ENCODE measurements around the gene PDE6B. TPM values are rescaled to one million over a fixed set of nuclear protein-coding genes. Genes with fewer than 3 reads are reported as not detected.

PDE6B gene
- polyA plus RNA-seq, 1 donor from 2014 or later, result 3.2 TPM

DNA sequence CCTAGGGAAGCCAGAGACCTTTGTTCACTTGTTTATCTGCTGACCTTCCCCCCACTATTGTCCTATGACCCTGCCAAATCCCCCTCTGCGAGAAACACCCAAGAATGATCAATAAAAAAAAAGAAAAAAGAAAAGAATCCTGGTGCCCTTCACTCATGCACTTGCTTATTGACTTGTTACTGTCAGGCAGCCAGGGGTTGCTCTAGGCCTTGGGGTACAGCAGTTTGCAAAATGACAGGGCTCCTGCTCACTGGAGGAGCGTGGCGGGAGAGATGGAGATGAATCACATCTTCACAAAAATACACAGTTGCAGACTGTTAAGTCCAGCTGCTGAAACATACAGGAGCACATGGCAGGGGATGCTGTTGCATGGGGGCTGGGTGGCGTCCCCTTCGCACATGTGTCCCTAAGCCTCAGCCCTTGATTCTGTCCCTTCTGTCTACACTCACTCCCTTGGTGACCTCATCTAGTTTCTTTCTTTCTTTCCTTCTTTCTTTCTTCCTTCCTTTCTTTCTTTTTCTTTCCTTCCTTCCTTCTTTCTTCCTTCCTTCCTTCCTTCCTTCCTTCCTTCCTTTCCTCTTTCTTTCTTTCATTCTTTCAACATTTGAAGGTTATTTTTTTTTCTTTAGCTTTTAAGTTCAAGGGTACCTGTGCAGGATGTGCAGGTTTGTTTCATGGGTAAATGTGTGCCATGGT is 32.4 kb upstream of the PDE6B start:
- H4K20me1 ChIP-seq (ENCODE audit: insufficient read depth), result no peaks in the 10 kb centered on the region
- peaks cover 4% of the 10 kb centered on the region for H3K36me3 ChIP-seq (ENCODE audit: insufficient read depth, low read length)
- H3K9me2 ChIP-seq (ENCODE audit: insufficient read depth, low read length), result no peaks in the 10 kb centered on the region
- H3K9me3 ChIP-seq (ENCODE audit: low read length), result no peaks in the 10 kb centered on the region
- TF ChIP-seq EZH2 (IDR thresholded peaks at IDR 0.05; ENCODE audit: borderline replicate concordance, insufficient read depth, low read length, poor library complexity, severe bottlenecking) (no peak), POLR2AphosphoS5 (IDR thresholded peaks at IDR 0.05) (no peak), REST (IDR thresholded peaks at IDR 0.05; ENCODE audit: borderline replicate concordance) (no peak), TAF1 (IDR thresholded peaks at IDR 0.05; ENCODE audit: low read depth) (no peak), EP300 (conservative IDR thresholded peaks at IDR 0.05; ENCODE audit: poor library complexity, severe bottlenecking) (no peak), RAD21 (conservative IDR thresholded peaks at IDR 0.05) (no peak), SMC3 (conservative IDR thresholded peaks at IDR 0.05; ENCODE audit: poor library complexity) (no peak), MXI1 (conservative IDR thresholded peaks at IDR 0.05; ENCODE audit: poor library complexity, severe bottlenecking) (no peak)
- TF ChIP-seq, protein P1, sequence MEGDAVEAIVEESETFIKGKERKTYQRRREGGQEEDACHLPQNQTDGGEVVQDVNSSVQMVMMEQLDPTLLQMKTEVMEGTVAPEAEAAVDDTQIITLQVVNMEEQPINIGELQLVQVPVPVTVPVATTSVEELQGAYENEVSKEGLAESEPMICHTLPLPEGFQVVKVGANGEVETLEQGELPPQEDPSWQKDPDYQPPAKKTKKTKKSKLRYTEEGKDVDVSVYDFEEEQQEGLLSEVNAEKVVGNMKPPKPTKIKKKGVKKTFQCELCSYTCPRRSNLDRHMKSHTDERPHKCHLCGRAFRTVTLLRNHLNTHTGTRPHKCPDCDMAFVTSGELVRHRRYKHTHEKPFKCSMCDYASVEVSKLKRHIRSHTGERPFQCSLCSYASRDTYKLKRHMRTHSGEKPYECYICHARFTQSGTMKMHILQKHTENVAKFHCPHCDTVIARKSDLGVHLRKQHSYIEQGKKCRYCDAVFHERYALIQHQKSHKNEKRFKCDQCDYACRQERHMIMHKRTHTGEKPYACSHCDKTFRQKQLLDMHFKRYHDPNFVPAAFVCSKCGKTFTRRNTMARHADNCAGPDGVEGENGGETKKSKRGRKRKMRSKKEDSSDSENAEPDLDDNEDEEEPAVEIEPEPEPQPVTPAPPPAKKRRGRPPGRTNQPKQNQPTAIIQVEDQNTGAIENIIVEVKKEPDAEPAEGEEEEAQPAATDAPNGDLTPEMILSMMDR (IDR thresholded peaks at IDR 0.05; ENCODE audit: poor library complexity, severe bottlenecking), result no peak
- H3K4me3 ChIP-seq (ENCODE audit: low read length), result no peak overlapping the region
- H3K27me3 ChIP-seq (ENCODE audit: insufficient read depth, low read depth, low read length), result no peaks in the 10 kb centered on the region
- H3K79me2 ChIP-seq (replicated peaks; ENCODE audit: insufficient read depth, low read length), result no peaks in the 10 kb centered on the region
- no peak overlapping the region for H3K27ac ChIP-seq (ENCODE audit: low read length)
- no peaks in the 10 kb centered on the region for H3F3A ChIP-seq (ENCODE audit: insufficient read depth, low read length, poor library complexity, severe bottlenecking)
- no peak overlapping the region for H3K9ac ChIP-seq (ENCODE audit: low read length)
- H3K4me2 ChIP-seq (ENCODE audit: low read length), result no peak overlapping the region
- H2AFZ ChIP-seq (ENCODE audit: low read depth, low read length), result no peak overlapping the region

DNA sequence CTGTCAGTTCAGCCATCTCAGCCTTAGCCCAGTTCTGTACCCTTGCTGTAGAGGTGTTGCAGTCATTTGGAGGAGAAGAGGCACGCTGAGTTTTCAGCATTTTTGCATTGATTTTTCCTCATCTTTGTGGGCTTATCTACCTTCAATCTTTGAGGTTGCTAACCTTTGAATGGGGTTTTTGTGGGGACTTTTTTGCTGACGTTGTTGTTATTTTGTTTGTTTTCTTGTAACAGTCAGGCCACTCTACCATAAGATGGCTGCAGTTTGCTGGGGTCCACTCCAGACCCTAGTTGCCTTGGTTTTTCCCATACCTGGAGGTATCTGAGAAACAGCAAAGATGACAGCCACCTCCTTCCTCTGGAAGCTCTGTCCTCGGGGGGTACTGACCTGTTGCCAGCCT is 26.4 kb upstream of the PDE6B start:
- no peak overlapping the region for H3K9ac ChIP-seq (ENCODE audit: low read length)

More for the DNA sequence above, 26.4 kb upstream of the PDE6B start:
- no peaks in the 10 kb centered on the region for H4K20me1 ChIP-seq (ENCODE audit: insufficient read depth)
- no peaks in the 10 kb centered on the region for H3K27me3 ChIP-seq (ENCODE audit: insufficient read depth, low read depth, low read length)
- TF ChIP-seq TAF1 (IDR thresholded peaks at IDR 0.05; ENCODE audit: low read depth) (no peak), POLR2AphosphoS5 (IDR thresholded peaks at IDR 0.05) (no peak), EZH2 (IDR thresholded peaks at IDR 0.05; ENCODE audit: borderline replicate concordance, insufficient read depth, low read length, poor library complexity, severe bottlenecking) (no peak), SMC3 (conservative IDR thresholded peaks at IDR 0.05; ENCODE audit: poor library complexity) (no peak), REST (IDR thresholded peaks at IDR 0.05; ENCODE audit: borderline replicate concordance) (no peak)
- H3K36me3 ChIP-seq (ENCODE audit: insufficient read depth, low read length), result no peaks in the 10 kb centered on the region
- no peak overlapping the region for H2AFZ ChIP-seq (ENCODE audit: low read depth, low read length)
- H3K9me2 ChIP-seq (ENCODE audit: insufficient read depth, low read length), result no peaks in the 10 kb centered on the region
- no peak overlapping the region for H3K4me2 ChIP-seq (ENCODE audit: low read length)
- H3K4me3 ChIP-seq (ENCODE audit: low read length), result no peak overlapping the region
- no peak overlapping the region for H3K27ac ChIP-seq (ENCODE audit: low read length)
- H3F3A ChIP-seq (ENCODE audit: insufficient read depth, low read length, poor library complexity, severe bottlenecking), result no peaks in the 10 kb centered on the region
- H3K9me3 ChIP-seq (ENCODE audit: low read length), result no peaks in the 10 kb centered on the region
- H3K79me2 ChIP-seq (replicated peaks; ENCODE audit: insufficient read depth, low read length), result no peaks in the 10 kb centered on the region
